GM18951 (cell line): Measurements from ENCODE around the gene CSHL1.

Experiments used
- POLR2A ChIP-seq: IDR thresholded peaks from 4 replicates; pipeline ENCODE4 v1.6.1; 2011; ENCODE audit warnings: mild to moderate bottlenecking; ENCODE audit not compliant: insufficient read length, insufficient read depth; ENCODE audit errors: extremely low read depth
- in situ Hi-C: fragments of 300-500 bp; cut with MboI; formaldehyde crosslinking; loops from one replicate; pipeline ENCODE4 v1.12.0; 2022; ENCODE audit warnings: low sequenced_read_pairs, mixed read lengths, inconsistent platforms; ENCODE audit not compliant: unreplicated experiment

CSHL1 gene

GRCh38 chr17:63946440-63947363 lies 35.6 kb upstream of the CSHL1 start:
- in situ Hi-C loops: no loop called here
- TF ChIP-seq POLR2A: peak; percentile 9

DNA sequence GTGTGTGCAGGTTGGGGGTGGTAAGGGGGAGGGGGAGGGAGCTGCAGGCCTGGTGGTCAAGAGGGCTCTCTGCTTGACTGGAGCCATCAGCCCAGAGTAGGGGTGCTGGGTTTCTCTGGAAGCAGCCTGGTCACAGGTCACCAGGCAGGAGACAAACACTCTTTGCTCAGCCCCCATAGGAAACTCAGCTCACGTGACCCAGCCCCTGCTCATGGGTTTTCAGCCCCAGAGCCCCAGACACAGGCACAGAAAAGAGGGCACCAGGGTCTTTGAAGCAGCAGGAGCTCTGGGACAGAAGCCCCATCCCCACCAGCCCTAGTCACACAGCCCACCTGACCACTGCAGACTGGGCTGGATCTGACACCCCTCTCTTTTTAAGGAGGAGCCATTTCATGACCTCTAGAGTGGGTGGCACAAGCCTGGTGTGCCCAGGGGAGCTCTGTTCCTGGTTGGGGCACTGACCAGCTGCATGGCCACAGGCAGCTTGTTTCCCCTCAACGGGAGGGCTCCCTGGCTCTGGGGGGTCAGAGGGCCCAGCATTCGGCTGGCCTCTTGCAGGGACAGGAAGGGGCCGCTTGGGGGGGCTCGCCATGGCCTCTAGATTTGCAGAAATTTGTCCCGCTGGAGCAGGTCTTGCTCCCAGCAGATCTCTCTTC lies 34.9 kb upstream of the CSHL1 start:
- TF ChIP-seq POLR2A: no peak
- in situ Hi-C loops: no loop called here

- in situ Hi-C loops: no loop called here
- no peak for TF ChIP-seq POLR2A
Observed at GRCh38 chr17:63944736-63945499, 33.9 kb upstream of the CSHL1 start.

GRCh38 chr17:63943745-63944144 lies 32.7 kb upstream of the CSHL1 start:
- in situ Hi-C loops: no loop called here
- TF ChIP-seq POLR2A: no peak

GRCh38 chr17:63942309-63942985 lies 31.4 kb upstream of the CSHL1 start:
- no peak for TF ChIP-seq POLR2A

GRCh38 chr17:63941751-63942150 lies 30.7 kb upstream of the CSHL1 start:
- no peak for TF ChIP-seq POLR2A
- in situ Hi-C loops: no loop called here

More at GRCh38 chr17:63942309-63942985, 31.4 kb upstream of the CSHL1 start:
- in situ Hi-C loops: no loop called here

- in situ Hi-C loops: no loop called here
Observed at GRCh38 chr17:63941162-63941561, 30.1 kb upstream of the CSHL1 start.

GRCh38 chr17:63940584-63940983 lies 29.5 kb upstream of the CSHL1 start:
- in situ Hi-C loops: no loop called here
- TF ChIP-seq POLR2A: no peak

More at GRCh38 chr17:63941162-63941561, 30.1 kb upstream of the CSHL1 start:
- no peak for TF ChIP-seq POLR2A

DNA sequence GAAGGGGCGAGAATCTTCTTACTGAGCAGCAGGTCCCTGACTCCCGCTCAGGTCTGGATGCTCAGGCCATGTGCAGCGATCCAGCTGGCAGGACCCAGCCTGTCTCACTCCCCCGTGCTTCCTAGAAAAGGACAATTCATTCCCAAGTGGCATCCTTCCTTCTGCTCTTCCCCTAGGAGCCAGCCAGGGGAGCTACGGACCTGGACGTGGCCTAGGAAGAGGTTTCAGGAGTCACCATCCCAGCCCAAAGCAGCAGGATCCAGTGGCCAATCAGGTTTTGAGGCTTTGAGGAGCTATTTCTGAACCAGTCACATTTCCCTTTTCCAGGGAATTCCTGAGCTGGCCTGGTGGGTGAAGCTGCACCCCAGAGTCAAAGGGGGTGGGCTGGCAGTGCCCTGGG lies 28.8 kb upstream of the CSHL1 start:
- in situ Hi-C loops: no loop called here
- TF ChIP-seq POLR2A: no peak

- no peak for TF ChIP-seq POLR2A
- in situ Hi-C loops: no loop called here
Observed at GRCh38 chr17:63939401-63939800, 28.3 kb upstream of the CSHL1 start.

- in situ Hi-C loops: no loop called here
- no peak for TF ChIP-seq POLR2A
Observed at GRCh38 chr17:63937920-63938319, 26.9 kb upstream of the CSHL1 start.

GRCh38 chr17:63937319-63937718 lies 26.3 kb upstream of the CSHL1 start:
- no peak for TF ChIP-seq POLR2A

More at GRCh38 chr17:63937319-63937718, 26.3 kb upstream of the CSHL1 start:
- in situ Hi-C loops: no loop called here
